CD8-positive, alpha-beta memory T cell (primary cell): Measurements from ENCODE around the gene LAMA2. TPM values are rescaled to one million over a fixed set of nuclear protein-coding genes. Genes with fewer than 3 reads are reported as not detected.

Experiments used
- CTCF ChIA-PET: fragments of 350-600 bp; sonication (Branson Sonifier 250); formaldehyde crosslinking; loops from one replicate; lab custom pipeline; 2021; ENCODE audit warnings: antibody characterized with exemption; lab: Charles Lee
- POLR2A ChIA-PET: fragments of 350-600 bp; sonication (Branson Sonifier 250); formaldehyde crosslinking; loops from one replicate; lab custom pipeline; 2021; ENCODE audit warnings: antibody characterized with exemption; lab: Charles Lee
- DNase-seq, 5 donors: peaks; one replicate each; pipeline versions ENCODE4 v3.0.0 to v3.0.0-alpha.2; 2020 to 2022; ENCODE audit warnings: mixed read lengths in 1 of 5
- H3K27ac ChIP-seq: one replicate; pipeline ENCODE4 v1.7.0; 2013; ENCODE audit warnings: low read depth, mild to moderate bottlenecking, low read length, moderate library complexity
- H3K27me3 ChIP-seq: 2 replicates; pipeline ENCODE4 v1.7.0; 2013; ENCODE audit warnings: low read length, mild to moderate bottlenecking; ENCODE audit not compliant: insufficient read depth, poor library complexity, severe bottlenecking
- H3K36me3 ChIP-seq: 2 replicates; pipeline ENCODE4 v1.7.0; 2013; ENCODE audit warnings: mild to moderate bottlenecking, low read length, moderate library complexity; ENCODE audit not compliant: insufficient read depth
- H3K4me1 ChIP-seq: 2 replicates; pipeline ENCODE4 v1.7.0; 2013; ENCODE audit warnings: mild to moderate bottlenecking, low read length, moderate library complexity; ENCODE audit not compliant: insufficient read depth
- H3K4me3 ChIP-seq: 2 replicates; pipeline ENCODE4 v1.7.0; 2013; ENCODE audit warnings: mild to moderate bottlenecking, low read length
- H3K9me3 ChIP-seq: 2 replicates; pipeline ENCODE4 v1.7.0; 2013; ENCODE audit warnings: mild to moderate bottlenecking, low read length
- H3K27ac Mint-ChIP-seq, 8 donors: one replicate each; pipeline ENCODE4 v1.8.0; 2020 to 2021; ENCODE audit warnings: mixed read lengths in 8 of 8, mild to moderate bottlenecking in 6 of 8, inconsistent platforms in 3 of 8, moderate library complexity in 3 of 8
- H3K27me3 Mint-ChIP-seq, 2 donors: one replicate each; pipeline ENCODE4 v1.8.0; 2020 to 2021; ENCODE audit warnings: mixed read lengths in 2 of 2, mild to moderate bottlenecking in 1 of 2, moderate library complexity in 1 of 2
- H3K36me3 Mint-ChIP-seq, 3 donors: one replicate each; pipeline ENCODE4 v1.8.0; 2020 to 2021; ENCODE audit warnings: mixed read lengths in 3 of 3, inconsistent platforms in 1 of 3, mild to moderate bottlenecking in 1 of 3
- H3K4me1 Mint-ChIP-seq, 3 donors: one replicate each; pipeline ENCODE4 v1.8.0; 2020 to 2021; ENCODE audit warnings: mixed read lengths in 3 of 3, inconsistent platforms in 1 of 3, mild to moderate bottlenecking in 1 of 3
- H3K4me3 Mint-ChIP-seq, 7 donors: one replicate each; pipeline ENCODE4 v1.8.0; 2020 to 2021; ENCODE audit warnings: mixed read lengths in 7 of 7, mild to moderate bottlenecking in 6 of 7, moderate library complexity in 4 of 7, inconsistent platforms in 2 of 7
- H3K9me3 Mint-ChIP-seq, 5 donors: one replicate each; pipeline ENCODE4 v1.8.0; 2020 to 2022; ENCODE audit warnings: mixed read lengths in 5 of 5, mild to moderate bottlenecking in 3 of 5, moderate library complexity in 2 of 5, inconsistent platforms in 1 of 5
- polyA plus RNA-seq: library from polyadenylated mRNA; unstranded; fragments of 300-500 nt; fragmentation: Illumina TruSeq; gene quantifications from one replicate; pipeline ENCODE4 v1.2.3, GENCODE V29; 2021
- total RNA-seq, 2 experiments: library from RNA; stranded (reverse); gene quantifications; one replicate each; pipeline ENCODE4 v1.2.3, GENCODE V29; 2021

The LAMA2 gene
- total and polyA plus RNA-seq, 3 experiments from 2014 or later = 0.09 to 0.96 (median 0.45) TPM

GRCh38 chr6:129110690-129111343, 227.9 kb downstream of the LAMA2 start:
- Mint-ChIP-seq H3K36me3 (no peaks in the 10 kb centered on the region), H3K27me3 (peaks cover 2 to 10% of the 10 kb centered on the region in 2 donors), H3K4me3 (no peak overlapping the region), H3K4me1 (no peaks in the 10 kb centered on the region), H3K9me3 (peaks cover 0 to 2% (median 0%) of the 10 kb centered on the region in 5 donors), H3K27ac (no peak overlapping the region)
- H3K27ac ChIP-seq = no peak overlapping the region
- no peaks in the 10 kb centered on the region for H3K27me3 ChIP-seq
- H3K9me3 ChIP-seq = no peaks in the 10 kb centered on the region
- POLR2A ChIA-PET = no interaction called here
- H3K4me1 ChIP-seq = no peaks in the 10 kb centered on the region
- no peaks in the 10 kb centered on the region for H3K36me3 ChIP-seq
- no peak for DNase-seq
- CTCF ChIA-PET = no interaction called here
- no peak overlapping the region for H3K4me3 ChIP-seq

GRCh38 chr6:129111346-129111745, 228.4 kb downstream of the LAMA2 start:
- POLR2A ChIA-PET = no interaction called here
- Histone ChIP-seq H3K9me3 (no peaks in the 10 kb centered on the region), H3K4me1 (no peaks in the 10 kb centered on the region), H3K27me3 (no peaks in the 10 kb centered on the region), H3K27ac (no peak overlapping the region), H3K36me3 (no peaks in the 10 kb centered on the region), H3K4me3 (no peak overlapping the region)
- no peaks in the 10 kb centered on the region for H3K36me3 Mint-ChIP-seq
- CTCF ChIA-PET = no interaction called here
- DNase-seq = no peak
- peaks cover 2 to 10% of the 10 kb centered on the region in 2 donors for H3K27me3 Mint-ChIP-seq
- peaks cover 0 to 2% (median 0%) of the 10 kb centered on the region in 5 donors for H3K9me3 Mint-ChIP-seq
- no peak overlapping the region for H3K4me3 Mint-ChIP-seq
- no peak overlapping the region for H3K27ac Mint-ChIP-seq
- no peaks in the 10 kb centered on the region for H3K4me1 Mint-ChIP-seq

- peaks cover 2 to 9% of the 10 kb centered on the region in 2 donors for H3K27me3 Mint-ChIP-seq
- Histone ChIP-seq H3K36me3 (no peaks in the 10 kb centered on the region), H3K4me1 (no peaks in the 10 kb centered on the region), H3K27me3 (no peaks in the 10 kb centered on the region), H3K27ac (no peak overlapping the region), H3K4me3 (no peak overlapping the region), H3K9me3 (no peaks in the 10 kb centered on the region)
- ChIA-PET POLR2A (no interaction called here), CTCF (no interaction called here)
- peaks cover 0 to 2% (median 0%) of the 10 kb centered on the region in 5 donors for H3K9me3 Mint-ChIP-seq
- no peaks in the 10 kb centered on the region for H3K36me3 Mint-ChIP-seq
- H3K27ac Mint-ChIP-seq = no peak overlapping the region
- no peak overlapping the region for H3K4me3 Mint-ChIP-seq
- DNase-seq = no peak
- H3K4me1 Mint-ChIP-seq = no peaks in the 10 kb centered on the region
These were observed 228.9 kb downstream of the LAMA2 start for GRCh38 chr6:129111853-129112252.

- no peaks in the 10 kb centered on the region for H3K36me3 Mint-ChIP-seq
- H3K27me3 ChIP-seq = no peaks in the 10 kb centered on the region
- no peaks in the 10 kb centered on the region for H3K4me1 ChIP-seq
- POLR2A ChIA-PET = no interaction called here
- no peaks in the 10 kb centered on the region for H3K9me3 ChIP-seq
- H3K4me1 Mint-ChIP-seq = no peaks in the 10 kb centered on the region
- H3K36me3 ChIP-seq = no peaks in the 10 kb centered on the region
- H3K9me3 Mint-ChIP-seq = peaks cover 0 to 2% (median 0%) of the 10 kb centered on the region in 5 donors
- no peak overlapping the region for H3K4me3 Mint-ChIP-seq
- H3K4me3 ChIP-seq = no peak overlapping the region
- CTCF ChIA-PET = no interaction called here
- peaks cover 2 to 4% of the 10 kb centered on the region in 2 donors for H3K27me3 Mint-ChIP-seq
- H3K27ac ChIP-seq = no peak overlapping the region
- DNase-seq = no peak
- H3K27ac Mint-ChIP-seq = no peak overlapping the region
These were observed 229.7 kb downstream of the LAMA2 start for GRCh38 chr6:129112591-129112990.

- Mint-ChIP-seq H3K36me3 (no peaks in the 10 kb centered on the region), H3K4me1 (no peaks in the 10 kb centered on the region), H3K27me3 (peaks cover 0 to 2% of the 10 kb centered on the region in 2 donors), H3K27ac (peak overlapping the region in 1 of 8 donors; percentile 27), H3K9me3 (peaks cover 0 to 2% (median 0%) of the 10 kb centered on the region in 5 donors), H3K4me3 (no peak overlapping the region)
- H3K4me1 ChIP-seq = no peaks in the 10 kb centered on the region
- no peaks in the 10 kb centered on the region for H3K27me3 ChIP-seq
- POLR2A ChIA-PET = no interaction called here
- H3K36me3 ChIP-seq = no peaks in the 10 kb centered on the region
- DNase-seq = no peak
- H3K27ac ChIP-seq = no peak overlapping the region
- no peaks in the 10 kb centered on the region for H3K9me3 ChIP-seq
- CTCF ChIA-PET = no interaction called here
- no peak overlapping the region for H3K4me3 ChIP-seq
These were observed 230.7 kb downstream of the LAMA2 start for GRCh38 chr6:129113637-129114036.

DNA sequence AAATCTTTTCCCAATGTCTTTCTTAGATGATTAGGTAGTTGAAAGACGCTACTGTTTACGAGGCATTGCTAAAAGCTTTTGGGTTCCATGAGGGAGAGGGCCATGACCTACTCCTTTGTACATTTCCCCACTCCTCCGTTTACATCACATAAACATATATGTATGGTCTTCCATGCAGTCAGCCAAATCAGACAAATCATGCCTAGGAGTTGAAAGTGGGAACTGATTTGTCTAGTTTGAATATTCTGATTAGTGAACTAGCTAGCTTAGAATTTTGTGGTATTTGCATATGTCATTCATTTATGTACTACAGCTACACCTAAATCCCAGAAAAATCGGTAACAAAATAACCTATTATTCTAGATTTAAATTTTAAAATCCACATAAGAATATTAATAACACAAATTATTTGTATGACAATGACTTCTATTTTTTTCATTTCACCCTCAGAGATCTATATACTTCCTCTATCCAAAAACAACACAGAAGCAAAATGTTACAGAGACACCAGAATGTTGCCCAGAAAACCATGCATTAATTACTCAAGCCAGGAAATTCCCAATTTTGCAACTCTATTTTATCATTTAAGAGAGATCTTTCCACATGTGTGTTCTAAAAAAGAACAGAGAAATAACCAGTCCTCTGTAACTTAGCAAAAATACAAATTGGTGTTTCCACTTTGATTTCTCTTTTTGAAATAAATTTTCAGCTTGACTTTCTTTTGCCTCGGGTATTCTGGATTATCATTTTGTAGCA, 231.9 kb downstream of the LAMA2 start:
- no peaks in the 10 kb centered on the region for H3K36me3 ChIP-seq
- peaks cover 0 to 2% (median 0%) of the 10 kb centered on the region in 5 donors for H3K9me3 Mint-ChIP-seq
- POLR2A ChIA-PET = no interaction called here

DNA sequence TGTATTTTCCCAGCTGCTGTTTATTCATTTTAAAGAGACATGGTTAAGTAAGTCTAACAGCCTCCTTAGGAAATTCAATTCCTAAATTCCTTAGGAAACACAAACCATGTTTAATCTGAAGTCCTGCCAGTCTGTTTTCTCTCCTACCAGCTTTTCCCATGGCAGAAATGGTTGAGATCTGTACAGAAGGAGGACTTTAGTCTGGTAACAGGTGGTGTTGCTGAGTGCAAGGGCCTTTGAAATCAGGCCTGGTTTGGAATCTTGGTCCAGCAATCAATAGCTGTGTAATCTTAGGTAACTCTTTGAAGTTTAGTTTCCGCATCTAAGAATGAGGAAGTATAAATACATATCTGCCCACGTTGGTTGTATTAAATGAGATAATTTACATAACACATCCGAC, 232.5 kb downstream of the LAMA2 start:
- no peaks in the 10 kb centered on the region for H3K36me3 ChIP-seq
- H3K27ac ChIP-seq = no peak overlapping the region
- CTCF ChIA-PET = no interaction called here
- POLR2A ChIA-PET = no interaction called here
- H3K4me3 ChIP-seq = no peak overlapping the region
- DNase-seq = no peak
- H3K9me3 ChIP-seq = no peaks in the 10 kb centered on the region
- no peaks in the 10 kb centered on the region for H3K27me3 ChIP-seq
- H3K27me3 Mint-ChIP-seq = peaks cover 0 to 2% of the 10 kb centered on the region in 2 donors
- no peak overlapping the region for H3K4me3 Mint-ChIP-seq
- H3K4me1 Mint-ChIP-seq = no peaks in the 10 kb centered on the region
- H3K4me1 ChIP-seq = no peaks in the 10 kb centered on the region
- peaks cover 0 to 2% (median 0%) of the 10 kb centered on the region in 5 donors for H3K9me3 Mint-ChIP-seq
- H3K27ac Mint-ChIP-seq = no peak overlapping the region
- no peaks in the 10 kb centered on the region for H3K36me3 Mint-ChIP-seq

More for the DNA sequence above, 231.9 kb downstream of the LAMA2 start:
- CTCF ChIA-PET = no interaction called here
- Histone ChIP-seq H3K4me3 (no peak overlapping the region), H3K9me3 (no peaks in the 10 kb centered on the region), H3K4me1 (no peaks in the 10 kb centered on the region), H3K27me3 (no peaks in the 10 kb centered on the region), H3K27ac (no peak overlapping the region)
- Mint-ChIP-seq H3K36me3 (no peaks in the 10 kb centered on the region), H3K27ac (no peak overlapping the region), H3K27me3 (peaks cover 0 to 2% of the 10 kb centered on the region in 2 donors), H3K4me3 (no peak overlapping the region), H3K4me1 (no peaks in the 10 kb centered on the region)
- DNase-seq = no peak

DNA sequence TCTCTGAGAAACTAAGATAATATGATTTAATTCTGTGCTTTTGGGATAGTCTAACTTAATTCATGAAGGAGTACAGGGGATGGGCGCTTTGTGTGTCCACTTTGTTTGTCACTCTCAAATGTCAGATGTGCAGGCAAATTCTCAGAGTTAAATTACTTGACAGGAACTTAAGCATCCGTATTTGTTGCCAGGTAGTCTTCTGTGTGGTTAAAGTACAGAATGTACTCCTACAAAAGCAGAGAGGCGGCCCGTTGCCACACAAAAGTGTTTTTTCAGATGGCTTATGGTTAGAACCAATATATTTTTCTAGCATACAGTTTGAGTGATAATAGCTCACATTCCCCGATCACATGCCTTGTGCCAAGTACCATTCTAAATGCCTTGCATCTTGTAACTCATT, 234.4 kb downstream of the LAMA2 start:
- CTCF ChIA-PET = no interaction called here
- no peak for DNase-seq
- Histone ChIP-seq H3K4me3 (no peak overlapping the region), H3K9me3 (no peaks in the 10 kb centered on the region), H3K27ac (no peak overlapping the region), H3K36me3 (no peaks in the 10 kb centered on the region), H3K27me3 (no peaks in the 10 kb centered on the region), H3K4me1 (no peaks in the 10 kb centered on the region)
- no peak overlapping the region for H3K4me3 Mint-ChIP-seq
- H3K27me3 Mint-ChIP-seq = peaks cover 0 to 2% of the 10 kb centered on the region in 2 donors
- H3K4me1 Mint-ChIP-seq = no peaks in the 10 kb centered on the region
- H3K36me3 Mint-ChIP-seq = no peaks in the 10 kb centered on the region
- H3K27ac Mint-ChIP-seq = no peak overlapping the region
- peaks cover 0 to 2% (median 0%) of the 10 kb centered on the region in 5 donors for H3K9me3 Mint-ChIP-seq
- POLR2A ChIA-PET = no interaction called here
